ENCODE results near the gene PHLDB3.
A peak's percentile ranks its signal among the peaks of the same experiment; 100 is the strongest.
"Not testable (repeated sequence)": the region's sequence is repeated elsewhere in the genome, so short reads cannot be mapped to it uniquely, and the experiment has no call there.

PHLDB3 gene

GRCh38 chr19:43504426-43505185 lies at the start of gene PHLDB3:
Gene PHLDB3 (minus strand): TSS chr19:43504746. CDS start chr19:43504118, 628 bp downstream.
- ATAC-seq = peak; percentile 28 to 34

GRCh38 chr19:43553656-43554055 lies 49.1 kb upstream of the PHLDB3 start:
- no peak for ATAC-seq

- ATAC-seq = no peak
Observed at GRCh38 chr19:43552616-43553015, 48.1 kb upstream of the PHLDB3 start.

GRCh38 chr19:43552198-43552450 lies 47.6 kb upstream of the PHLDB3 start:
- no peak for ATAC-seq

- ATAC-seq = no peak
Observed at GRCh38 chr19:43551399-43552197, 47.1 kb upstream of the PHLDB3 start.

- no peak for ATAC-seq
Observed at GRCh38 chr19:43548706-43549105, 44.2 kb upstream of the PHLDB3 start.

- ATAC-seq = not testable (repeated sequence)
Observed at GRCh38 chr19:43547926-43548325, 43.4 kb upstream of the PHLDB3 start.

- ATAC-seq = no peak
Observed at GRCh38 chr19:43546581-43546980, 42.0 kb upstream of the PHLDB3 start.

GRCh38 chr19:43545981-43546380 lies 41.4 kb upstream of the PHLDB3 start:
- ATAC-seq = no peak

- ATAC-seq = no peak
Observed at GRCh38 chr19:43545276-43545675, 40.7 kb upstream of the PHLDB3 start.

GRCh38 chr19:43544077-43544476 lies 39.5 kb upstream of the PHLDB3 start:
- ATAC-seq = no peak

GRCh38 chr19:43541920-43542650 lies 37.5 kb upstream of the PHLDB3 start:
- no peak for ATAC-seq

- no peak for ATAC-seq
Observed at GRCh38 chr19:43540381-43540780, 35.8 kb upstream of the PHLDB3 start.

- ATAC-seq = no peak
Observed at GRCh38 chr19:43538922-43539321, 34.4 kb upstream of the PHLDB3 start.

- ATAC-seq = no peak
Observed at GRCh38 chr19:43534816-43535761, 30.5 kb upstream of the PHLDB3 start.

- no peak for ATAC-seq
Observed at GRCh38 chr19:43534305-43534815, 29.8 kb upstream of the PHLDB3 start.

GRCh38 chr19:43533546-43534304 lies 29.2 kb upstream of the PHLDB3 start:
- peak; percentile 69 to 78 for ATAC-seq

- peak; percentile 58 to 69 for ATAC-seq
Observed at GRCh38 chr19:43532962-43533545, 28.5 kb upstream of the PHLDB3 start, which contains the start of gene ZNF575. Gene ZNF575 (plus strand): TSS chr19:43533188. CDS start chr19:43534423, 1,235 bp downstream.

- peak in 1 of 2 donors; percentile 11 for ATAC-seq
Observed at GRCh38 chr19:43532571-43532961, 28.0 kb upstream of the PHLDB3 start.

GRCh38 chr19:43527860-43528622 lies 23.5 kb upstream of the PHLDB3 start:
- ATAC-seq = peak in 1 of 2 donors; percentile 8

Data from activated CD4-positive, CD25-positive, alpha-beta regulatory T cell treated with anti-CD3 and anti-CD28 coated beads, Interleukin-2, amount 50 U/mL, for 24 hours (primary cell).